ENCODE data around the gene CIDEB.

CIDEB gene

DNA sequence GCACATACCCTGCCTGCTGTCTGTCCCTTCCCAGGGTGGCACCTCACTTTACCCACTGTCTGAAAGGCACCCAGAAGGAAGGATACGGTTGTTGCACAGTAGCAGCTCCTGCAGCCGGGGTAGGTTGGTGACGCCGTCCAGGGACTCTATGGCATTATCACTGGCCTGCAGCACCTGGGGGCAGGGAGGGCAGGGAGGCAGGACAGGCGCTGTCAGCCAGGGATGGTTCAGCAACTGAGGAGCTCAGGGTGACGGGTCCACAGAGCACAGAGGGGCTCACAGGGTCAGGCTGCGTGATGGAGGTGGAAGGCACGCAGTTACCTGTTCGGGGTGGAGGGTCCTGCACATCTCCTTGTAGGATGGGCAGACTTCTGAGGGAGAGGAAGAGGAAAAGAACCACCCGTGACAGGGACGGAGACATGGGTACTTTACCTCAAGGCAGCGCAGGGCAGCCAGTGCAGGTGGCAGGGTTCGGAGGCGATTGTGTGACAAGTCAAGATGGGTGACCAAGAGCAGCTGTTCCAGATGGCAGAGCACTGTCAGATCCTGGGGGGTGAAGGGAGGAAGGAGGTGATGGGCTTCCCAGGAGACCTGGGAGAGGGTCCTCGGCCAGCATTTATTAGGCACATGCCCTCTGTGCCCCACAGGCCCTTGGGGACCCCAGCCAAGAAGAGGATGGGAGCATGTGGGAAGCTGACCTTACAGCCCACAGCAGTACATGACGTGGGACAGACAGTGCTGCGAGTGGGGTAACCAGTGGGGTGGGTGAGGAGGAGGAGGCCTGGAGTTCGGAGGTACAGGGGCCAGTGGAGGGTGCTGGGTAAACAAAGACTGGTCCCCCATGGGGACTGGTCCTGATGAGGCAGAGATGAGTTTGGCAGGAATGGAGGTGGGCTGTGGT, 41.2 kb downstream of the CIDEB start:
- no peak for DNase-seq

DNA sequence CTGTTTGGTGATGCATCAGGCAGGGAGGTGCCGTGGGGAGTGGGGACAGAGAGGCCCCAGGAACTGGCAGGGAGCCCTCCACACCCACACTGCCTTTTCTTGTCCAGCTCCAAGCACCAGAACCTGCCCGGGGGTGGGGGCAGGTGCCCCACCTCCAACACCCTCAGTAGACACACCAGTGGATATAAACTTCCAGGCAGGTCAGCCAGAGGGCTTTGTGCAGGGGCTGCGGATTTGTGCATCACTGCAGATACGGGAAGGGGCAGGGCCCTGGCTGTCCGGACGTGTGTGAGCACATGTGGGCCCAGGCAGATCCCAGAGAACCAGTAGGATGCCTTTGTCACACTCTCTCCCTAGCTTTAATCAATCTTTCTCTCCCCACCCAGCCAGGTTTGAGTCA, 43.5 kb downstream of the CIDEB start:
- no peak for DNase-seq

- DNase-seq = no peak
Observed at GRCh38 chr14:24263848-24264247, 43.9 kb downstream of the CIDEB start.

GRCh38 chr14:24262821-24263733, 44.7 kb downstream of the CIDEB start, which contains the start of gene TGM1:
TSS of gene TGM1 (minus strand) at chr14:24263177. CDS start at chr14:24262352, 825 bp downstream.
- DNase-seq = no peak

GRCh38 chr14:24261969-24262327, 45.8 kb downstream of the CIDEB start:
- DNase-seq = no peak

GRCh38 chr14:24261256-24261968, 46.4 kb downstream of the CIDEB start:
- no peak for DNase-seq

DNA sequence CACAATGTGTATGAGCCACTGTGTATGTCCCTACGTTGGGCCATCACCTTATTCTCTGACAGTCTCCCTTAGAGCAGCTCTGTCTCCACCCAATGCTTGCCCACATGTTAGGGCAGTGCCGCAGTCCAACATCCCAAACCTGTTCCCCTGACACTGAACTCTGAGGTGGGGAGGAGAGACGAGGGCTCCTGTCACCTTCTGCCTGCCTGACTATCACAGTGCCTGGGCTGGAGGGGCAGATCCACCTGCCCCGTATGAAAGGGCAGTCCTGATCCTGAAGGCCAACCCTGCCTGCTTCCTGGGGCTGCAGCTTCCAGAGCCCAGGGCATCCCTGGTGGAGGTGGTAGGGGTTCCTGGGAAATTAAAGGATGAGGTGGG, 47.0 kb downstream of the CIDEB start:
- DNase-seq = no peak

GRCh38 chr14:24260026-24260779, 47.6 kb downstream of the CIDEB start:
- DNase-seq = no peak

DNA sequence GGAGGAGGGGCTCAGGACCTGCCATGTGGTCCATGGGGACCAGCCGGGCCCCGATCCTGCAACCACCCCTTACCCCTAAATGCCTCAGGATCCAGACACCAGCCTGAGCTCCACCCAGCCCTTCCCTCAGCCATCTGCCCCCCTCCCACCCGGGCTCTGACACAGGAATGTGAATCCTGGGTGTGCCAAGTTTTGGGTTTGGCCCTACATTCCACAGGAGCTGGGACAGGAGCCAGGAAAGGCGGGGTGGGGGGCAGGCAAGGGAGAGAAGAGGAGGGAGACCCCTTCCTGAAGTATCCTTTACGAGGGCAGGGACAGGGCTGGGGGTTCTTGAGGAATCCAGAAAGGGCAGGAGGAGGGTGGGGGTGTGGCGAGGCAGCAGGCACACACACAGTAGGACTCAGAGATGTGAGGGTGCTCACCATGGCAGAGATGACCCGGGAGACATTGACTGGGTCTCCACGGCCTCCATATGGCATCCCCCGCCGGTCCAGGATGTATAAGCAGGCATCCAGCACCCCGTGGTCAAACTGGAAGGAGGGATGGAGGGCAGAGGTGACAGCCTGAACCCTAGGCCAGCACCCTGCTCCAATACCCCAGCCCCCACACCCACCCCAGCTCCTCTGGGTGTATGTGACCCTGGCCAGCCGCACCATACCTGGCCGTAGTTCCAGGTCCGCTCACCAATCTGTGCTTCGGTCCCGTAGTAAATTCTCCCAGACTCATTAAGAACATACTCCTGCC, 48.3 kb downstream of the CIDEB start:
- no peak for DNase-seq

DNA sequence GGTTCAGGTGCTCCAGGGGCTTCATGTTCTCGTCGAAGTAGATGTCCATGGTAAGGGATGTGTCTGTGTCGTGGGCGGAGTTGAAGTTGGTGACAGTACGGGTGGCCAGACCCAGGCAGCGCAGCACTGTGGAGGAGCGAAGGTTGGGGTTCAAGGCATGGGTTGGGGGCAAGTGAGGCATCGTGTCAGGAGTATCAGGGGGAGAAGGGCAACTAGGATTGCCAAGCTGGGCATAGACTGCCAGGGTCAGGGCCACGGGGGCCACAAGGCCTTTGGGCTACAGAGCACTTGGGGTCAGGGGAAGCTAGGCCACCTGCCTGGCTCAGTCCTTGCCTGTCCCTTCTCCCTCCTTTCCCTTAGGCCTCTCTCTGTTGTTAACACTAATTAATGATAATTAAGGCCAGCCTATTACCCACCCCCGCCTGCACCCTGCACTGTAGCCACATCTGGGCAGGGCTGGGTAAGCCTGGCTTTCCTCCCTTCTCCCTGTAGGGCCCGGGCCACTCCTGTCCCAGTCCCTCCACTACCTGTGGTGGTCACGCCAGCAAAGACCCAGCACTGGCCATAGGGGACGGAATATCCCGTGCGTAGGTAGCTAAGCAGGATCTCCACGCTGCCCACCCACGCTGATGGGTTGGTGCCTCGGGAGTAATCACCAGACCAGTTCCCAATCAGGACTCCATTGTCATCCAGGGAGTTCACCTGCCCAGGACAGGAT, 49.1 kb downstream of the CIDEB start:
- DNase-seq = no peak

GRCh38 chr14:24258119-24258518, 49.7 kb downstream of the CIDEB start:
- no peak for DNase-seq

DNA sequence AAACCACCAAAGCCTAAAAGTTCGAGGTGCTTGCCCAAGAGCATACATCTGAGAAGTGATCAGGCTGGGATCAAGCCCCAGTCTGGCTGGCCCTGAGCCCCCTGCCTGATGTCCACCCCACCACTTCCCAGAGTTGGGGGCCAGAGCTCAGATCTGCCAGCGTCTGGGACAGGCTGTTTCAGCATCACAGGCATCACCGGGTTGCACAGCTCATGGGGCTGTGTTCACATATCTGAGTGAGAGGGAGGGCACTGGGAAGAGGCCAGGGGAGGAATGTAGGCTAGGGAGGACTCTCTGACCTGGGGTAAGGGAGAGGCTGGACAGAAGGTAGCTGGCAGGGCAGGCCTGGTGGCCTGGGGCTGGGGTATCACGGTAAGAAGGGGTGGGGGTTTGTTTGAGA, 50.8 kb downstream of the CIDEB start:
- DNase-seq = no peak

DNA sequence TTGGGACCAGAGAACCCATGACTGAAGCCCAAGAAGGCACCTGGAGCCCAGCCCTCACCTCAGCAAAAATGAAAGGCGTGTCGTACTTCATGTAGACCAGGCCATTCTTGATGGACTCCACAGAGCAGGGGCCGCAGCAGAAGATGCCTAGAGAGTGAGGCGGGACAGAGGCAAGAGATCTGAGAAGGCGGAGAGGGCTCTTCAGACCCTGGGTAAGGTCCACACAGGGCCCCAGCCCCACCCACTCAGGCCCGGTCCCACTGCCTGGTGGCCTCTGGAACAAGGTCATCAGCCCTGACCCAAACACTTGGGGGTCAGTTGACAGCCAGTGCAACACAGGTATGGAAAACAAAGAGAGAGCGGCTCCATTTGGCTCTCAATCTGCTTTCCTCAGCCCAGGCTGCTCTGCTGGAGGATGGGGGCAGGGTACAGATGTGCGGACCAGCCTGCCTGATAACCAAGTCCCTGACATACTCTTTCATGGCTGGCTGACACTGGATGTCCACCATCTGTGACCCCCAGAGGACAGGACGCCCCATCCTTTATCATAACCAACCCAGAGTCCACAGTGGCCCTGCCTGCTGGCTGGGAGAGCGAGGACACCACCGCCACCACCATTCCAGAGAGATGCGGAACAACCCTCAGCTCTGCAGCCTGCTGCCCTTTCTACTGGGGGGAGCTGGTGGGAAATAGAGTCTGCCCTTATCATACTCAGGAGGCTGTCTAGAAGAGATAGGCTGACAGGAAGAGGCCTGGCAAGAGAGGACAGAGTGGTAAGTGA, 51.7 kb downstream of the CIDEB start:
- no peak for DNase-seq

DNA sequence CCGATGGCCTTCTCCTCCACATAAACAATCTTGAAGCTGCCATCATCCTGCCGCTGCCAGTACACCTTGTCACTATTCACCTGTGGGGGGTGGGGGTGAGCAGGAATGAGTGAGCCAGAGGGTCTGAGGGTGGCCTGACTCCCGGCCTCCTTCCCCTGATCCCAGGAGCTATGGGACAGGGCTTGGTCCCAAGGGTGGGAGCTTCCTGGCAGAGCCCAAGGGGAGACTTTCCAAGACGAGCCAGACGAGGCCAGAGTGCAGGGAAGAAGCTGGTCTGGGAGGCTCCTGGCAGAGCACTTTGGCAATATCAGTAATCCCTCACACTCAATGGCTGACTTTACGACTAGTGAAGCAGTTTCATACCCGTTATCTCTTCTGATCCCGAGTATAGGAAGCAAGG, 52.3 kb downstream of the CIDEB start:
- DNase-seq = no peak
